Measurements from ENCODE around the gene GPR25.
"Not testable (repeated sequence)": the region's sequence is repeated elsewhere in the genome, so short reads cannot be mapped to it uniquely, and the experiment has no call there.

GPR25 gene

DNA sequence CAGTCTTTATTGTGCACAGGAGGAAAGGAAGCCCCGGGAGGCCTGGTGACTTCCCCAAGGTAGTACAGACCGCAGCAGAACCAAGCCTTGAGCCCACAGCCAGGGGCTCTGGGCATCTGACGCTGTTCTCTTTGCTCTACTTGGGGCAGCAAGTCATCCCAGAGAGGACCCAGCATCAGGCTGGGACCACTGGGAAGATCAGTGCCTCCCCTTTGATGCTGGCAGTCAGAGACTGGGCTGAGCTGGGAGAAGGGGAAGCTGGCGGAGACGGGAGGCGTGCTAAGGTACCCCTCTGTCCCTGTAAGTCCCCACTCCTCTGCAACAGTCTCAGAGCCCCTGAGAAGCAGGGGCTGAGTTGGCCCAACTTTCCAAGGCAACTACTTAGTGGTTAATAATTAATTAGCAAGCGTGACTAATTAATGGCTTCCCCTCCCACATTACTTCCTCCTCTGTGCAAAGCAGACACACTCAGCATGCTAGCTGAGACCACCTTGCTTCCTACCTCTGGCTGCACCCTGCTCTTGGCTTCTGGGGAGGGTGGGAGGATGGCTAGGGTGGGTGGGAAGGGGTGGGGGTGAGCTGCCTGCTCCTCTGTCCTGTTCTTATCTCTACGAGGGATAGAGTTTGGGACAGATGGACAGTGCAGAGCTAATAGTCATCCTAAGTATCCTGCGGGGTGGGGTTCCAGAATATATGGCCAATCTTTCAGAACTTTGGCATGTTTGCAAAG is 23.2 kb downstream of the GPR25 start:
- no peak for DNase-seq

GRCh38 chr1:200896531-200897196 is 23.9 kb downstream of the GPR25 start:
- no peak for DNase-seq

DNA sequence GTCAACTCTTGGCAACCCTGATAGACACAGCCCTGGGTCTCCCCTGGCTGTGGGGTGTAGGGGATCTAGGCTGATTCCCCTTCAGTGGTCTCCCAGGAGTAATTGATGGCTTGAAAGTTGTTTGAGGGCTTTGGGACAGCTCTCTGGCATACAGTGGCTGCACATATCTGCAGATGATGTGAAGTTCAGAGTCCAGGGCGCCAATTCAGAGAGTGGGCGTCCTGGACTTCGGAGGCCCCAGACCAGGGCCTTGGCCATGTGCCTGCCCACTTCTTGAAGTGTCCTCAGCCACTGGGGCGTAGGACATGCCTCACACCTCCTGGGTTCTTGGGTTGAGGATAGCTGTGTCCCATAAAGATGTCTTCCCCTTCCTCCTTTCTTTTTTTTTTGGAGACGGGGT is 24.5 kb downstream of the GPR25 start:
- DNase-seq: no peak

DNA sequence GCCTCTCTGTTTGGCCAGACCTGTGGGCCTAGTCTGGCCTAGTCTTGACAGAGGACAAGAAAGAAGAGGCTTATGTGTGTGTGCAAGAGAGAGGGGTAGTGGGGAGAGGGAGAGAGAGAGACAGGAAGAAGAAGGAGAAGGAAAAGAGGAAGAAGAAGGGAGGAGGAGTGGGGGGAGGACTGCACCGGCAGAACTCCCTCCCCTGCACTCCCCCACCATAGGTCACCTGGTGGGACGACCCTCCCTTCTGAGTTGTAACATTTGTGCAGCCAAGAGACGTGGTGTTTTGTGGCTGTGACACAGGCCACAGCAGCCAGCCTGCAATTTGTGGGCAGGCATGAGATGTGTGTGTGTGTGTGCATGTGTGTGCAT is 26.2 kb downstream of the GPR25 start:
- DNase-seq: no peak

- no peak for DNase-seq
Measured at GRCh38 chr1:200899451-200899915, 26.7 kb downstream of the GPR25 start.

DNA sequence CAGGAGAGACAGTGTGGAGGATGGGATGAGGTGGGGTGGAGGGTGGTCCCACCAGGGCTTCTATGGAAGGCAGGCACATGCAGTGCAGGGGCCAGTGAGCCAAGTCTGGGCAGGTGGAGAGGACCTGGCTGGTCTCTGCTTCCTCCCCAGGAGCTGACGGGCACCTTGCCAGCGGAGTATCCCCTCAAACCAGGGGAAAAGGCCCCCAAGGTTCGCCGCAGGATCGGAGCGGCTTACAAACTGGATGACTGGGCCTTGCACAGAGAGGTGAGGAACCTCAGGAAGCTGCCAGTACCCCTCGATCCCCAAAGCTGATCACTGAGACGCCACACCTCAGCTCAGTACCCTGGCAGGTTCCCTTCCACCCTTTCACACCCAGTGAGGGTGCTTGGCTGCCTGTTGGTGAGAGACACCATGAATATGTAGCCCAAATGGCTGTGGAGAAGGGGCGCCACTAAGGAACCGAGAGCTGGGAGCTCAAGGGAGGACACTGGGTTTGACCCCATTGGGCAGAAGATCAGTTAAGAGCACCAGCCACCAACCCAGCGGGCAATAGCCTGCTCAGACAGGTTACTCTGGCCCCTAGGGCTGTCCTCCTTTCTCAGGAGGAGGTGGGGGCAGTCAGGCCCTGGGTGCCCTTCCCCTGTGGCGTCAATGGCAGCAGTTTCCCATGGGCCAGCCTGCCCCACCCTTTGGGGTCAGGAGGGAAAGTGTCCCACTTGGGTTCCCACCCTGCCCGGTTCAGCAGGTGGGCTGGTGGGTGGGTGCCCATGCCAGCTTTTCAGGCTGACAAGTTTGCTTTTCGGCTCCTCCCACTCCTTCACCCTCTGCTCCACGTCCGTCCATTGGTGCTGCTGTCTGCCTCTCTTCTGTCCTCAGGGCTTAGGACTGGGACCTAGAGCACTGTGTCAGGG is 27.4 kb downstream of the GPR25 start:
- no peak for DNase-seq

DNA sequence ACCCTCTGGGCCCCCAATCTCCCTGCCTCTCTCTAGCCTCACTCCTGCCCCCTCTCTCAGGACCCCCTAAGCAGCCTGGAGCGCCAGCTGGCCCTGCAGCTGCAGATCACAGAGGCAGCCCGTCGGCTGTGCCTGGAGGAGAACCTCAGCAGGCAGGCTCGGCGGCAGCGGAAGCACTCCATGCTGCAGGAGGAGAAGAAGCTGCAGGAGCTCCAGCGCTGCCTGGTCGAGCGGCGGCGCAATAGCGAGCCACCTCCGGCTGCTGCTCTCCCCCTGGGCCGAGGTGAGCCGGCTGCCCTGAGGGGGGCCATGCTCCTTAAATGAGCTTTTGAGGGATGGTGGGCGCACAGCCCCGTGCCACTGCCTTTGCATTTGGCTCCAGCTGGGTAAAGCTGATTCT is 28.1 kb downstream of the GPR25 start:
- DNase-seq: no peak

GRCh38 chr1:200901350-200901749 is 28.6 kb downstream of the GPR25 start:
- no peak for DNase-seq

GRCh38 chr1:200901796-200902444 is 29.1 kb downstream of the GPR25 start:
- DNase-seq: no peak

GRCh38 chr1:200903793-200904192 is 31.0 kb downstream of the GPR25 start:
- DNase-seq: no peak

DNA sequence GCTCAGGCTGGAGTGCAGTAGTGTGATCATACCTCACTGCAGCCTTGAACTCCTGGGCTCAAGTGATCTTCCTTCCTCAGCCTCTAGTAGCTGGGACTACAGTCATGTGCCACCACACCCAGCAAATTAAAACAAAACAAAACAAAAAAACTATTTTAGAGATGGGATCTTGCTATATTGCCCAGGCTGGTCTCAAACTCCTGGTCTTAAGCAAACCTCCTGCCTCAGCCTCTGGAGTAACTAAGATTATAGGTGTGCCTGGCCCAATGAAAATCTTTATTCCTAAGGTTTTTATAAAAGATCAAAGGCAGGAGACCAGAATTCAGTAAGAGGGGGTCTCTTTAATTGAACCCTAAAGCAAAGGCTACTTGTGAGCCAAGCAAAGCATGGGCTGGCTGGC is 32.0 kb downstream of the GPR25 start:
- no peak for DNase-seq

DNA sequence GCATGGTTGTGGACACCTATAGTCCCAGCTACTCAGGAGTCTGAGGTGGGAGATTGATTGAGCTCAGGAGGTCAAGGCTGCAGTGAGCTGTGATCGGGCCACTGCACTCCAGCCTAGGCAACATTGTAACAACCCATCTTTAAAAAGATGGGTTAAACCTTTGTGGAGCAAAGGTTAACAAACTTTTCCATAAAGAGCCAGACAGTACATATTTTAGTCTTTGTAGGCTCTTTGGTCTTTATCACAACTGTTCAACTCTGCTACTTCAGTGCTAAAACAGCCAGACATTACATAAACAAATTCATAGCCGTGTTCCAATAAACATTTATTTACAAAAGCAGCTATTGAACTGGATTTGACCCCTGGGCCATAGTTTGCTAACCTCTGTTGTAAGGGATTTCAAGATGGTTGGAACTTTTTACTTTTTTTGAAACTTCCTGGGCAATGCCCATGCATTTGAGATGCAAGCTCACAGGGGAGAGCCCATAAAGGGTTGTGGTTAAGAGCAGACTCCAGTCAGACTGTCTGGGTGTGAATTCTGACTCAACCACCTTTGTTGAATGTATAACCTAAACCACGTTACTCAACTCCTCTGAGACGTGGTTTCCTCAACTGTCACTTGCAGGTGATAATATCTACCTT is 32.8 kb downstream of the GPR25 start:
- no peak for DNase-seq

GRCh38 chr1:200906491-200906890 is 33.7 kb downstream of the GPR25 start:
- no peak for DNase-seq

DNA sequence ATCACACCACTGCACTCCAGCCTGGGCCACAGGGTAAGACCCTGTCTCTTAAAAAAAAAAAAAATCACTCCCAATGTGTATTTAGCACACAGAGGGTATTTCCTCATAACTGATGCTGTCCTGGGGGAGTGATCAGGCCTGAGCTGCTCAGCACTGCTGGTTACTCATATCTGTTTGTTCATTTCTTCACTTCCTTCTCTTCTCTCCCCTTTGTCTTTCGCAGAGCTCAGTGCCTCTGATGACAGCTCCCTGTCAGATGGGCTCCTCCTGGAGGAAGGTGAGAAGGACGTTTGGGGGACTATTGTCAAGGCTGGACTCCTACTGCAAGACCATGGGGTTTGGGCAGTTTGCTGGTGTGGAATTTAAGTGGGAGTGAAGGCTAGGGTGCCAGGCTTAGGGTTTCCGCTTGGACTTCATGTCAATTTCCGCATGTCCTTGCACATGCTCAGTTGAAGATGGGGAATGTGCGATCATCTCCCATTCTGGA is 34.9 kb downstream of the GPR25 start:
- DNase-seq: no peak

DNA sequence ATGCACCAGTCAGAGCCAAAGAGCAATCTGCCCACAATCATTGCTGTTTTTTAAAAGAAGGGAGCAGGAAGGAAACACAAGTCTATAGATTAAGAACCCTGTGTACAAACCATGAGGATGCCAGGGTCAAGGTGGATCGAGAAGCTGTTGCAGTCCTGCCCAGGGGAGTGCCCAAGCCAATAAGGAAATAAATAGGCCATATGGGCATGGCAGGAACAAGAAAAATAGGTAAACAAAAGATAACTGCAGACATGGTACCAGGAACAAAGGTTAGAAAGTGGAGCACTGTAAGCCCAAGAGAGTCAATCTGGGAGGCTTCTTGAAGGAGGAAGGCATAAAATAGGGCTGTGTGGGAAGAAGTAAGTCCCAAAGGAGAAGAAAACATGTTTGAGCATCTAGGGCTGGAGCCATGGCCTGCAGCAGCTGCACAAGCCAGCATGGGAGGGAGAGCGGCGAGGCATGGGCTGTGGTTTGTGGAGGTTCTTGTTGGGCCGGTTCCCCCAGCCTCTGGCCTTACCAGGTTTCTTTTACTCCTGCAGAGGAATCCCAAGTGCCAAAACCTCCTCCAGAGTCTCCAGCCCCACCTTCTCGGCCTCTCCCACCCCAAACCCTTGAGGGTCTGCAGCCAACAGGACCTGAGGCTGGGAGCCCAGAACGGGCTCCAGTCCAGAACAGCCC is 35.5 kb downstream of the GPR25 start:
- no peak for DNase-seq

DNA sequence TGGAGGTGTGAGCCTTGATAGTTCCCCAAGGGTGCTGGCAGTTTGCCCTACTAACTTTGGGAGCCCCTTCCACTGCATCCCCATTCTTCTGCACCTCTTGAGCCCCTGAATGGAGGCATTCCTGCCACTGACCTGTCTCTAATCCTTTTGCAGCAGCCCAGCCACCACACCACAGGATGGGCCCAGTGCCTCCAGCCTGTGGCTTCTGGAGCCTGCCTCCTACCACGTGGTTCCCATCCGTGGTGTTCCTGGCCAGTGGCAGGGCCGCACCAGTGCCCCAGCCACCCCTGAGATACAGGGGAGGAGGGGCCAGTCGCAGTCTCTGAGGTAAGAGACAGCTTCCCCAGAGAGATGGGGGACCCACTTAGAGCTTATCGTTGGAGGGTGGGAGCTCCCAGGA is 36.3 kb downstream of the GPR25 start:
- DNase-seq: no peak

GRCh38 chr1:200909757-200910239 is 37.0 kb downstream of the GPR25 start:
- DNase-seq: no peak

GRCh38 chr1:200911361-200911760 is 38.6 kb downstream of the GPR25 start:
- DNase-seq: no peak

GRCh38 chr1:200911936-200912335 is 39.2 kb downstream of the GPR25 start:
- DNase-seq: not testable (repeated sequence)

DNA sequence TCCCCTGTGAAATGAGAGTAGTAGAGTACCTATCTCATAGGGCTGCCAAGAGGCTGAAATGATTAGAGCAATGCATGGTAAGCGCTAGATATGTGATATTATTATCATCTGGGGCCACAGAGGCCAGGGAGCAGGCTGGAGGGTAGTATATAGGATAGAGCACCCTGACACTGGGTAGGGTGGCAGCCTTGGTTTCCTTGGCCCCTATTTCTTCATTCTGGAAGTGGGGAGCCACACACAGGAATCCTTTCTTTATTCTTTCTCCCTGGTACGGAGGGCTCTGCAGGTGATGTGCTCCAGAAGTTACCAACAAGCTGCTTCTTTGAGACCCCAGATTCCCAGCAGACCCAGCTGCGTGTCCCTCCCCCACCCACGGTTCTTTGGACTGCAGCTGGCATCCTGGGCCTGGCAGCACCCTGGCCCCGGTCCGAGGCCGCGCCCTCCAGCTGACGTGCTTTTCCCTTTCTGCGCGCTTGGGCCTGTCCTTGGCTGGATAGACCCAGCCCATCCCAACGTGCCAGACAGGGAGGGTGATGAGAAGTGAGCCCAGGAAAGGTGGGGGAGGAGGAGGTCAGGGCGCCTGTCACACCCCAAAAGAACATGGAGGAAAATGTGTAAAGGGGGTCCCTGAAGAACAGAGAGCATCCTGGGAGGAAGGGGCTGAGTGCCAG is 40.1 kb downstream of the GPR25 start:
- DNase-seq: no peak

DNA sequence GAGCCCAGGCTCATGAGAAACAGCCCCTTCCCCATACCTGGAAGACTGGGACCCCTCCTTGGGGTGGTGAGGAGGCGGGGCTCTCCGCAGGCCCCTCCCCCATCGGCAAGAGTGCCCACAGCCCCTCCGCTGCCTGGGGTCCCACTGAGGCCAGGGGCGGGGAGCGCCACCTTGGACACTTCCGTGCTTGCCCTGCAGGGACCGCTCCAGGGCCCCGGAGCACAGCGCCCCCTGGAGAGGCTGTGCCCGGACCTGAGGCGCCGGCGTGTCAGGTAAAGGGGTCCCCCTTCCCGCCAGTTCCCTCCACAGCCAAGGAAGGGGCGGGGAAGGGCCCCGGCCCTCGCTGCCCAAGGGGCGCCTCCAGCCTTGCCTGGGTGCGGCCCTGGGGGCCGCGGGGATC is 43.4 kb downstream of the GPR25 start:
- DNase-seq: no peak
